HL-60/S4 treated with retinoic acid at 250 ng/mL for 4 days and 3 days (cell line): ENCODE data around the gene TMEM106A.
"Not testable (repeated sequence)": the region's sequence is repeated elsewhere in the genome, so short reads cannot be mapped to it uniquely, and the experiment has no call there.

Experiments used
- in situ Hi-C: fragments of 300-500 bp; cut with MboI; formaldehyde crosslinking; loops from 2 replicates; pipeline ENCODE4 v1.7.0; 2022; ENCODE audit warnings: low sequenced_read_pairs

Gene TMEM106A

DNA sequence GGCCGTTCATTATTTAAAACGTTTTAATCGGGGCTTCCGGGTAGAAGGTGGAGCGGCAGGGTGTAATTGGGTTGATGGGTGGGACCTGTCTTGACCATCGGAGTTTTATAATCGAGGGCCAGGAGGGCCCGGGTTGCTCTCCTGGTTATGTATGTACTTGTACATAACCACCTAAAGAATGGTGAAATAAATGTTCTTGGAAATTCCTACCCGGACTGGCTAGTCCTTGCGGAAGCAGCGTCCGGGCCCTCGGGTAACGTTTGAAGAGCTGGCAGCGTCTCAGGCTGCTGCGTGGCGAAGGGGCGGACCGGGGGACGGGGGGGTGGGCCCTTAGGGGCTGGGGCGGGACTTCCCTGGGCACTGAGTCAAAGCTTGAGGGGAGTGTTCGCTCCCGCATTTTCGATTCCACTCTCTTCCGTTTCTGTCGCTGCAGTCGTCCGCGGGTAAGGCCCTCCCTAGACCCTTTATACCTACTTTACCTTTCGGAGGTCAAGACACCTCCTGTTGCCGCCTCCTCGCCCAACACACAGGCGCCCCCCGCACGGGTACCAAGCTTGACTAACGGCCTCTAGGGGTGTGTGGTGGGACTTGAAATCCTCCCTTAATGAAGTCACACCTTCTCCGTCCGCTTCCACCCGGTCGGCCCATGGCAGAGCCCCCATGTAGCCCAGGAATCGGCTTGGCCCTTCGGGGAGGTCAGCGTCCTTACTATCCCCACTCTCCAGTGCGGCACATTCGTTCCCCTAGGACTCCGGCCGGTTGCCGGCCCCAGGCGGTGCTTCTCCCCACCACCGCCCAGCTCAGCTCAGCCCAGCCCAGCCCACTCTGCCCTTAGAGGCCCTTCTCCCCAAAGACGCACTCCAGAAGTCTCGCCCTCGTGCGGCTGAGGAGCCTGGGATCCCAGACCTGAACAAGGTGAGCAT, at the start of gene TMEM106A:
TMEM106A (plus strand) TSS at position 396 of the 923 bp plus-strand sequence. CDS start 1,167 bp downstream, outside the sequence.
- in situ Hi-C loops = loop anchor here (25.0 kb wide), 1 partner anchor 101 kb away; no protein-coding TSS in a partner anchor

DNA sequence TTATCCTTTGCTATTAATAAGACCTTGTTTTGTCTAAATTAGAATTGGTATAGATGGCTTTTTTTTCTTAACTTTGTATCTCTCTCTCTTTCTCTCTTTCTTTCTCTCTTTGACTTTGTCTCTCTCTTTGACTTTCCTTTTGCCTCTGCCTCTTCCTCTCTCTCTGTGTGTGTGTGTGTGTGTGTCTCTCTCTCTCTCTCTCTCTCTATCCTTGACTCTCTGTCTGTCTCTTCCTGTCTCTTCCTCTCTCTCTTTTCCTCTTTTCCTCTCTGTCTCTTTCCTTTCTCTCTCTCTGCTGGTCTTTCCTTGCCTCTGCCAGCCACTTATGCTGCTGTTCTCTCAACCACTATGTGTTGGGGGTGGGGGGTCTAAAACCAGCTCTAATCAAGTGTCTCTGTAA, 45.7 kb upstream of the TMEM106A start:
- in situ Hi-C loops = not testable (repeated sequence)

DNA sequence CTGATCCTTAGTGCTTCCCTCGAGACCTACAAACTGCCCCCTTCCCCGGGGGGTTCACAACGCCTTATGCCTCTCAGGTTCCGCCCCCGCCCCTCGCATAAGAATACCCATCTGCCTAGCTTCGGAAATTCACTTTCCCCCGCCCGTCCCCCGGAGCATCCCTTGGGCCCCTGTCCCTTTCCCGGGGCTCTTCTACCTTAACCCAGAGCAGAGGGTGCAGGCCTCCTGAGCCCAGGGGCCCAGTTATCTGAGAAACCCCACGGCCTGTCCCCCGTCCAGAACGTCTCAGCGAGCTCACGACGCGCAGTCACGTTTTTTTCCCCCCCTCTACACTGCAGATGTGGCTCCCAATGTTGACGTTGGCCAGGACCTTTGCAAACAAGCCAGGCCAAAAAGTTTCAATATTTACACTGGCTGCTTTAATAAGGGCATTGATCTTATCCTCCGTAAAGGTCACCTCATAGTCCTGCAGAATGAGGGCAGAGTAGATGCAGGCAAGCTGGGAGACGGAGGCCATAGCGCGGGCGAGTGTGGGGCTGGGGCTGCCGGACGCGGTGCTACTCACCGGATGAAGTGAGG, 42.0 kb upstream of the TMEM106A start:
- in situ Hi-C loops = no loop called here

DNA sequence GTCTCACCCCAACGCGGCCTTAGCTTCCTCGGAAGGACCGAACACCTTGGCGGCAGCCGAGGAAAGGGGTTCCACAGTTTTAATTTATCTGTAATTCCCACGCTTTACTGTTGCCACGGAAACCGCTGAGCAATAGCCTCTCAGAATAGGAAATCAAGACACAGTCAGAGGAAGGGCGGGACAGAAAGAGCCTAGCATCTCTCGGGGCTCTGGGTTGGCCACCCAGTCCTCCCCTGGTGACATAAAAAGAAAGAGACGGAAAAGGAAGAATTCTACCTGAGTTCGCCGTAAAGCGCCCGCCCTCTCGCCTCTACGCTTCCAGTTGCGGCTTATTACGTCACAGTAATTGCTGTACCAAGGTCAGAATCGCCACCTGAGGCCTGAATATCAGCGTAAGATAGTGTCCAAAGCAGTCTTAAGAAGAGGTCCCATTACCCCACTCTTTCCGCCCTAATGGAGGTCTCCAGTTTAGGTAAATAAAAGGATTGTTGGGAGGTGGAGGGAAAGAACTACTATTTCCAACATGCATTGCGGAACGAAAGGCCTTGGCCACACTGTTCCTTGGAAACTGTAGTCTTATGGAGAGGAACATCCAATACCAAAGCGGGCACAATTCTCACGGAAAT, 41.4 kb upstream of the TMEM106A start:
- in situ Hi-C loops = no loop called here

DNA sequence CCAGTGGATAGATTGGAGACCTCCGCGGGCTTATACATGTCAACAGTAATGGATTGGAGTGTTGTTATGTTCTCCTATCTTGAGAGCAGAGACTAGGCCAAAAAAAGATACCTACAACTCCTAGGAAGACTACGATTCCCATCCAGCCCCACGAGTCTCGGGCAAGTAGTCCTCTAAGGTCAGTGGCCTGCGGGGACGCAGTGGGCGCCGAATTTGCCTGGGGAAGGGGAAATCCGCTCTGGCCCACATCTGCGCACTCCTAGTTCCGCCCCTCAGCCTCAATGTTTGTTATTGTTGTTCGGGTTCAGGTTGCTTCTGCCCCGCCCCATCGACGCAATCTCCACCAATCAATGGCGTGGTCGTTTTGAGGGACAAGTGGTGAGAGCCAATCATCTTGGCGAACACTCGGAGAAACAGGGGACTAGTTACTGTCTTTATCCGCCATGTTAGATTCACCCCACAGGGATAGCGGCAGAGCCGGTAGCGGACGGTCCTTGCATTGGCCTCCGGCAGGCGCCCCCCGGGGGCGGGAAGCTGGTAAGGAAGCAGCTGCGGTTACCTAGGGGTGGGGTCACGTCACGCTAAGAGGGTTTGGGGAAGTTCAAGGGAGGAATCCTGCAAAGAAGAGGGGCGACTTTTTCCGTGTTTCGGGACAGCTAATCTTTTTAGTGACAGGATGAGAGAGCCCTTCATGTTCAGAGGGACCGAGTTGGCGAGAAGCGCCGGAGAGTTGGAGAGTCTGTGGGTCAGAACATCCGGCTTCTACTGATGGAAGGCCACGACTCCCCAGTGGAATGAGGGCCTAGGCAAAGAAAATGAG, 40.7 kb upstream of the TMEM106A start, which contains the start of gene NBR1:
NBR1 (plus strand) TSS at position 449 of the 820 bp plus-strand sequence. CDS start 4,586 bp downstream, outside the sequence.
- in situ Hi-C loops = no loop called here

DNA sequence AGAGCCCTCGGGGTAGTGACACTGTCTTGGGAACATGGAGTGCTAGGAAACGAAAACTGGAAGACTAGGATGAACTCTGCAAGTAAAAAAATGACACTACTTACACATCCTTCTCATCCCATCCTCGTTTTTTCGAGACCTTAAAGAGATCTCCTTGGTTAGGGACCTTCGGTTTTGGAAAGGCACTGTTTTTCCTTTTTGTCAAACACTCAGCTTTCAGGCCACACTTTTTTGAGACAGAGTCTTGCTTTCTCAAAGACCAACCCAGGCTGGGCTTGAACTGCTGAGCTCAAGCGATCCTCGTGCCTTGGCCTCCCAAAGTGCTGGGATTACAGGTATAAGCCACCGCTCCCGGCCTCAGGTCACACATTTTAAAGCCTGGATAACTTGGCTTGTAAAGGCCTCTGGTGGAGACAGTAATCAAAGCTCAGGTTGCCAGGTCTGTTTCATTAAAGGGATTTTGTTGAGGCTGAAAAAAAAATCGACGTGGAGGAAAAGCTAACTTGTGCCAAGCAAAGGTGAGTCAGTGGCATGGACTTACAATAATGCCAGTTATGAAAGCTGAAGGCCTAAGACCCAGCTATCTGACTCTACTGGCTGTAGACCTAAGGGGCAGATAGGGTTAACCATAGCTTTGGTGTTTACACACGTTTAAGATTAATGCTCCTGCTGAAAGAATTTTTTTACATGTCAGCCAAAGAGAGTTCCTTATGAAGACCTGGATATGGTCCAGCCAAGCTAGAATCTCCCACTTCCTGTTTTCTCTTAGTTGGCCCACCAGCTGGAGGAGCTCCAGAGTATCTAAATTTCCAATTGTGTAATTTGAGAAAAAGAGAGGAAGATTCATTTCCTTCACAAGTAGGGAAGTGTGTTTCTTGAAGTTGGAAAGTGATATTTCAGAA, 39.8 kb upstream of the TMEM106A start:
- in situ Hi-C loops = no loop called here

GRCh38 chr17:43175213-43176118, 36.2 kb upstream of the TMEM106A start:
- in situ Hi-C loops = no loop called here

DNA sequence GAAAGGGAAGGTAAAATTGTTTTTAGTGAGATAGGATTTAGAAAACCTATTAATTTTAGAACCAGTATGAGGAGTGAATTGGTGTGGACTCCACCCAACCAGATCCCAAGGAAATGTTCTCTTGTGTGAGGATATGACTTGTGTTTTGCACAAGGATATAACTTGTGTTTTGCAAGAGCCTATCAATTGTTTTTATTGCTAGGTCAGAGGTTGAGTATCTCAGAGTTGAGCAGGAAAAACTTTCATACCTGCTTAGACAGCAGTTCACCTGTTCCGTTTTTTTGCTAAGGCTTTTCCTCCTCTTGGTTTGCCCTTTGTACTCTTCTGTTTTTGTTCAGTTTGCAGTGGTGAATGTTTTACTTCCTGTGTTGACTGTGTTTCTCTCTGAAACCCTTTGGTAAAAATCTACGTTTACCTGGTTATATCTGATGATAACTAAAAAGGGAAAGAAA, 35.5 kb upstream of the TMEM106A start:
- in situ Hi-C loops = no loop called here

- in situ Hi-C loops = no loop called here
These were observed 27.8 kb upstream of the TMEM106A start for GRCh38 chr17:43183921-43184320.

GRCh38 chr17:43186656-43187055, 25.0 kb upstream of the TMEM106A start:
- in situ Hi-C loops = not testable (repeated sequence)

DNA sequence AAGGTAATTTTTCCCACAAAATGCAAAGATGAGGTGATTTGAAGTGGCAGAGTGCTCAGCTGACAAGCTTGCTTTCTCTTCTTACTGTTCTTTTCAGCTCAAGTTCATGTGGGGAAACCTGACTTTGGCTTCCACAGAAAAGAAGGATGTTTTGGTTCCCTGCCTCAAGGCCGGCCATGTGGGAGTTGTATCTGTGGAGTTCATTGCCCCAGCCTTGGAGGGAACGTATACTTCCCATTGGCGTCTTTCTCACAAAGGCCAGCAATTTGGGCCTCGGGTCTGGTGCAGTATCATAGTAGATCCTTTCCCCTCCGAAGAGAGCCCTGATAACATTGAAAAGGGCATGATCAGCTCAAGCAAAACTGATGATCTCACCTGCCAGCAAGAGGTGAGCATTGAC, 18.4 kb upstream of the TMEM106A start:
- in situ Hi-C loops = no loop called here

- in situ Hi-C loops = loop anchor here (25.0 kb wide), 1 partner anchor 113 kb away; no protein-coding TSS in a partner anchor
These were observed 12.0 kb upstream of the TMEM106A start for GRCh38 chr17:43199633-43200032.

- in situ Hi-C loops = loop anchor here (25.0 kb wide), 1 partner anchor 112 kb away; no protein-coding TSS in a partner anchor
These were observed 11.5 kb upstream of the TMEM106A start for GRCh38 chr17:43200127-43200526.

- in situ Hi-C loops = loop anchor here (25.0 kb wide), 1 partner anchor 109 kb away; no protein-coding TSS in a partner anchor
These were observed 8.7 kb upstream of the TMEM106A start for GRCh38 chr17:43203013-43203412.

DNA sequence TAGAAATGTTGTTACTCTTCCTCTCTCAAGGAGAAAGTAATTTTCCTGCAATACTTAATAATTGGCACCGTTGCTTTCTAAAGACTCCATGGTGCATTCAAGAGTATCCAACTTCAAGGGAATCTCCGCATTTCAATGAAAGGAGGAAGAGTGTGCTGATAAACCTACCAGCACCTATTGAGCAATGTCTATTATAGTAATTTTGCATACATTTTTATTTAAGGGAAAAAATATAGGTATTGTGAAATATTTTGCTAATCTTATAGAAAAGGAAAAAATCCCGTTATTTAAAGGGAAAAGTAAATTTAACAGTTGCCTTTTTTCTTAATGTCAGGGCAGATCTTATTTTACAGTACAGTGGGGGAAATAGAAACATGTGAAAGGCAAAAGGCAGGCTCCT, 1.1 kb upstream of the TMEM106A start:
- in situ Hi-C loops = loop anchor here (25.0 kb wide), 1 partner anchor 102 kb away; no protein-coding TSS in a partner anchor

- in situ Hi-C loops = loop anchor here (25.0 kb wide), 1 partner anchor 101 kb away; no protein-coding TSS in a partner anchor
These were observed 574 bp upstream of the TMEM106A start for GRCh38 chr17:43211123-43211479.

DNA sequence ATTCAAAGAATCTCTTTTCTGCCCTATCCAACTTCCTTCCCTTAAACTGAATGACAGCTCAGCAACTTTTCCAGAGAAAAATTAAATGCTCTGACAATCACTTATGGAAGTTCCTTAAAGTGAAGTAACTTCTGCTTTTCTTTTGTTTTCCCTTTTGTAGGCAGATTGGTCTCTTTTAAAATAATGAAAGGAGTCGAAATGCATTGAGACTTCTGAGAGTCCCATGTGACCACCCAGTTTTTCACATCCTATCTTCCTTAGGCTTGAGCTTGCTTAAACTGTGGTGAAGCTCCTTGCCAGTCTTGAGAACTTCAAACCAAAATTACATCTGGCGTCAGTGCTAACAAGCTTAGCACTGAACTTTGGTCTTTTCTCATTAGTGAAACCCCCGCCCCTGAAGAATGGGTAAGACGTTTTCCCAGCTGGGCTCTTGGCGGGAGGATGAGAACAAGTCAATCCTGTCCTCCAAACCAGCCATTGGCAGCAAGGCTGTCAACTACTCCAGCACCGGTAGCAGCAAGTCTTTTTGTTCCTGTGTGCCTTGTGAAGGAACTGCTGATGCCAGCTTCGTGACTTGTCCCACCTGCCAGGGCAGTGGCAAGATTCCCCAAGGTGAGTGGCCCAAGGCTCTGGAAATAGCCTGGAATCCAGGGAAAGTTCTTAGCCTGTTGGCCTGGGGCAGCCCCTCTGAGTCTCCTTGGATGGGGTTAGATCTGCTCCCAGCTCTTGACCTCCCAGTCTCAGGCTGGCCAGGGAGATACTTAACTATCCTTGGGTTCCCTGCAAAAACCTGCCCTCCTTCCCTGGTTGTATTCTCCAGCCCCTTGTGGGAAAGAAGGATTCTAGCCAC, 1.2 kb downstream of the TMEM106A start:
- in situ Hi-C loops = loop anchor here (25.0 kb wide), 1 partner anchor 99 kb away; no protein-coding TSS in a partner anchor
